HG03135 (cell line): Measurements from ENCODE around the gene C1orf56.

Source experiments
- ATAC-seq: cut with Tn5 transposase; IDR thresholded peaks from one replicate; pipeline ENCODE4 v1.9.1; 2021; ENCODE audit warnings: mild to moderate bottlenecking, moderate library complexity; ENCODE audit not compliant: unreplicated experiment

The C1orf56 gene, protein sequence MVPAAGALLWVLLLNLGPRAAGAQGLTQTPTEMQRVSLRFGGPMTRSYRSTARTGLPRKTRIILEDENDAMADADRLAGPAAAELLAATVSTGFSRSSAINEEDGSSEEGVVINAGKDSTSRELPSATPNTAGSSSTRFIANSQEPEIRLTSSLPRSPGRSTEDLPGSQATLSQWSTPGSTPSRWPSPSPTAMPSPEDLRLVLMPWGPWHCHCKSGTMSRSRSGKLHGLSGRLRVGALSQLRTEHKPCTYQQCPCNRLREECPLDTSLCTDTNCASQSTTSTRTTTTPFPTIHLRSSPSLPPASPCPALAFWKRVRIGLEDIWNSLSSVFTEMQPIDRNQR

DNA sequence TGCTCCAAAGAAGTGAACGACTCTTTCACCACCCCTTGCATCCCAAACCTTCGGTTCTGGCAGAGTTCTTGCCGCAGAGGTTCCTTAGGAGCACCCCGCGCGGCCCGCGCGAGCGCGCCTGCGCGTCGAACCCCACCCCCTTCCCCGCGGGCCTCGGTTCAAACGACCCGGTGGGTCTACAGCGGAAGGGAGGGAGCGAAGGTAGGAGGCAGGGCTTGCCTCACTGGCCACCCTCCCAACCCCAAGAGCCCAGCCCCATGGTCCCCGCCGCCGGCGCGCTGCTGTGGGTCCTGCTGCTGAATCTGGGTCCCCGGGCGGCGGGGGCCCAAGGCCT is at the start of gene C1orf56:
C1orf56 (plus strand) TSS at position 161 of the 334 bp plus-strand sequence; CDS start at position 258, 97 bp downstream.
- peak; percentile 38 for ATAC-seq

DNA sequence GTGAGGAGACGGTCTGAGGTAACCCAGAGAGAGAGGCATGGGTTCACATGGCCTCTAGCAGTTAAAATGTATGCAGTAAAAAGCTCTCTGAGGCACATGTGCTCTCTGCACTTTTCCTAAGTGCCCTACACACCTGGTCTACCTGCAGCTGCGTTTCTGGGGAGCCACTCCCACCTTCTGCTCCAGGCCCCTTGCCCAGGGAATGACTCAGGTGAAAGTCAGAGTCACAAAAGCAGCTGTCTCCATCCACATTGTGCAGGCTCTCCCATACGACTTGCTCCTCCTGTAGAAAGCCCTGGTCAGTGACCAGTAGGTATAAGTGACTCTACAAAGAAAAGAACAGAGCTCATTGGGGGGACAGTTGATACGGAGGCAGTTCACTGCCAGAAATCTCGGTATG is 49.6 kb upstream of the C1orf56 start:
- ATAC-seq = no peak

DNA sequence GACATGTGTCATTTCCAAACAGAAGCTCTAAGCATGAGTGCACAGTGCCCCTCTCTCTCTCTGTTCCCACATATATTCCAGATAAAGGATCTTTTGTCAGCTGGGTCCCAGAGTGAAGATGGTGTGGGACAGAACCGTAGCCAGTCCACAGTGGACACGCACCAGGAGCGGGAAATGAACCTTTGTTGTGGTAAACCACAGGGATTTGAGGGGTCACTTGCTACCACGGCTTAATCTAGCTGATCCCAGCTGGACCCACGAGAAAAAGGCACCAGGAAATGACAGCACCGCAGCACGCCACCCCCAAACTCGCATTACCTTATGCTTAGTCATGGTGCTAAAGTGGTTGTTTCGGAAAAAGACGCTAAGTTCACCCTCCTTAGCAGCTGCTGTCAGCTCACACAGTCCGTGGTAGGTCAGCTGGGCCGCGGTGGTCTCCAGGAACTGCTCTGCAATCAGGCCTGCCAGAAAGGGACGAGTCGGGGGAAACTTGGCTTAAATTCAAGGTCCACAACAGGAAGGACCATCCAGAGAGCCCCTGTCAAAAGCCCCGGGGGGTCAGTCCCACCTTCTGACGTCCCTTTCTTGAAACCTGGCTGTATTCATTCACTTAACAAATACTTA is 48.4 kb upstream of the C1orf56 start:
- ATAC-seq = no peak

DNA sequence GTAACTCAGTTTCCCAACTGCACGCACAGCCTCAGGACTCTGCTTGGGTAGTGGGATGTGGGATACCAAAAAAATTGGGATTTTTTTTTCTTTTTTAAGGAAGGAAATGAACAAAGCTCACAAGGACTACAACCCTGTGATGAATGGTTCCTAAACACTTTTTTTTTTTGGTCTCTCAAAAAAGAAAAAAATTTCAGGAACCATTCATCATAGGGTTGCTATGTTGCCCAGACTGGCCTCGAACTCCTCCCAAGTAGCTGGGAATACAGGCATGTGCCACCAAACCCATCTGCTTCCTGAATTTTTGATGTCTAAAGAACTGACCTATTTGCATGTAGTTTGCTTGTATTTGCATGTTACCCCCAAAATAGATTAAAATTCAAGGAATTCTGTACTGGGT is 47.6 kb upstream of the C1orf56 start:
- ATAC-seq = no peak

DNA sequence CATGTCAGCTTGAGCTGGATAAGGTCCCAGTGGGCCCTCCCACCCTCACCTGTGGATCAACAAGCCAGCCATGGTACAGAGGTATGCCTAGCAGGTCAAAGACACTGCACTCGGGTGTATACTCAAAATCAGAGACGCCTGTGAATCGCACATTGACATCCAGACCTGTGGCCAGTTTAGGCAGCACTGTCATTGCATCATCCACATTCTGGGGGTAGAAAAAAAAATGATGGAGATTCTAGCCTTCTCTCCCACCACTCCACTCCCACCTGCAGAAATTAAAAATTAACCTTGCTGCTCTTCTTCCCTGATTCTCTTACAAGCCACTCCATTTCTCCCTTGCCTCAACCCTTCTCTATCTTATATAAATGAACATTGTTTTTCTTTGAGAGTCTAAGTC is 47.1 kb upstream of the C1orf56 start:
- ATAC-seq = no peak

DNA sequence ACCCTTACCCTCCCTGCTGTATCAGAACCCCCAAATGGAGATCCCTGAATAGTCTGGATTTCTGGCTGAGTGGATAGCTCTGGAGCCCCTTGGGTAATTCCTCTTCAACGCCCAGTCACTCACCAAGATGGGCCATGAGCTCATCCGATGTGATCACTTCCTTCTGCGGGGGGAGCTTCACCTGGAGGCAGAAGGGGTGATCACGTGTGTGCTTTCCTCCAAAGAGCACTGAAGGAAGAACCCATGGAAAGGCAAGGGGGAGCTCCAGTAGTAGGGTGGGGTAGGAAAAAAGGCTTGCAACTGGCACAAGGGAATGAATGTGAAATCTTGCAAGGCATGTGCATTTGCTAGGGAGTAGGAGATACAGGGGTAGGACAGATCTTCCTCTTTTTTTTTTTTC is 45.9 kb upstream of the C1orf56 start:
- no peak for ATAC-seq

DNA sequence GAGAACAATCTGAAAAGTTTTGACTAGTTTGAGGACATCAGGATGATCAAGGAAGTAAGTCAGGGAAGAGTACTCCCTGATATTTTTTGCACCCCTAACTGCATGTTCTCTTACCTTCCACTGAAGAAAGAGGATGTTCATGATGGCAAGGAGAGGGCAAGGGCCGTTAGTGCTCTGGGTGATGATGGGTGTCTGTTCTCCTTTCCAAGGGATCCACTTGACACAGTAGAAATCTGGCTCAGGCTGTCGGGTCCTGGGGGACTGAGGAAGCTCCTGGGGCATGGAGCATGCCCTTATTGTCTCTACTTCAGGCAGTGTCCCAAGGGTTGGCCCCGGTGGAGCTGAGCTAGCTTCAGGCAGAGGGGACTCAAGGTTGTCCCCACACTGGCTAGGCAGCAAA is 45.5 kb upstream of the C1orf56 start:
- ATAC-seq = no peak

DNA sequence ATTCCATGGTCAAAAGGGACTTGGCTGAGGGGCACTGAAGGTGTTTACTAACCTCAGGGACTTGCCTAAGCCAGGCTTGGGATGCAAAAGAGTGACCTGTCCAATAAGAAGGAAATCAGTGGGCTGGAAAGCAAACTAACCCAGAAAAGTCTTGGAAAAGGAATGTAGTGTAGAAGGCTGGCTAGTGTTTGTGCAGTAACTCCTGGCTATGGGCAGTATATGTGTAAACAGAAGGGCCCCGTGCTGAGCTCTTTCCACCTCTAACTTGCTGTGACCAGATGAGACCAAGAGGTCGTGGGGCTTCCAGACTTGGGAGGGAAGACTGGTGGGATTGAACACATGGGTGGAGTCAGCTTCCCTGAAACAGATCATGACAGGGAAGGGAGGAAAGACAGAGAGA is 44.9 kb upstream of the C1orf56 start:
- ATAC-seq = no peak

DNA sequence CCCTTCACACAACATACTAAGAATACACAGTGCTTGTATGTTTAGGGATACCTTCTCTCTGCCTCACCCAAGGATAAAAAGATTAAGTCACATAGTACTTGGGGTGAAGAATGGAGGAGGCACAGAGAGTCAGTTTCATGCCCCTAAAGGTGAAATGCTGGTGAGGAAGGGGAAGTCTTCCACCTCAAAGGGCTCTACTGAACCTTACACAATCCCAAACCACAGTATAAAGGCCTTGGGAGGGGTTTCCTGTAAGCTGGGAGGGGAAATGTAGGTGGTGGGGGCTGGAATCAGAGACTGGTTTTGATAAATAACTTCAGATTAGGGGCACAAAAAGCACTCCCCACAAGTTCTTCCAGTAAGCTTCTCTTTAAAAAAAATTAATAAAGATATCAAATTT is 44.4 kb upstream of the C1orf56 start:
- no peak for ATAC-seq

DNA sequence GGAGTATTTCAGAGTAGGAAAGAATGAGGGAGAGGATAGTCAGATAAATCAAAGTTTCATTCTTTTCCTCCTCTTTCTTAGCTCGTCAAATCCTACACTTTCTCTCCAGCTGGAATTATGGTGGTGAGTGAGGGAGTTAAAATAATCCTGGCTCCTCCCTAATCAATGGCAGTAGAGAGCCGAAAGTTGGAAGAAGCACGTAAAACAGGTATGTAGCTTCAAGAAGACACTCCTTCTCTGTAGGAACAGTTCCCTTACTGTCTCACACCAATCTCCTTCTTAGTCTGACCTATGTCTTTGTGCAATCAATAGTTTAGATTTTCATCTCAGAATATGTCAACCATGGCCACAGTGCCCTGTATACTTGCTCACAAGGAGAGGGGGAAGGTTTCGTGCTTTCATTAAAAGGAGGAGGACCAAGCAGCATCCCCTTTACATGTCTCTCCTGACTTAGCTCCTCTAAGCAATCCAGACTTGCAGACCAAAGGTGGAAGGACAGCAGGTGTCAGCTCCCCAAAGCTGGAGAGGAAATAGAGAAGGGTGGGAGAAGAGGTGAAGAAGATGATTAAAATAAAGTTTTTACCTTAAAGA is 41.7 kb upstream of the C1orf56 start:
- ATAC-seq = no peak

DNA sequence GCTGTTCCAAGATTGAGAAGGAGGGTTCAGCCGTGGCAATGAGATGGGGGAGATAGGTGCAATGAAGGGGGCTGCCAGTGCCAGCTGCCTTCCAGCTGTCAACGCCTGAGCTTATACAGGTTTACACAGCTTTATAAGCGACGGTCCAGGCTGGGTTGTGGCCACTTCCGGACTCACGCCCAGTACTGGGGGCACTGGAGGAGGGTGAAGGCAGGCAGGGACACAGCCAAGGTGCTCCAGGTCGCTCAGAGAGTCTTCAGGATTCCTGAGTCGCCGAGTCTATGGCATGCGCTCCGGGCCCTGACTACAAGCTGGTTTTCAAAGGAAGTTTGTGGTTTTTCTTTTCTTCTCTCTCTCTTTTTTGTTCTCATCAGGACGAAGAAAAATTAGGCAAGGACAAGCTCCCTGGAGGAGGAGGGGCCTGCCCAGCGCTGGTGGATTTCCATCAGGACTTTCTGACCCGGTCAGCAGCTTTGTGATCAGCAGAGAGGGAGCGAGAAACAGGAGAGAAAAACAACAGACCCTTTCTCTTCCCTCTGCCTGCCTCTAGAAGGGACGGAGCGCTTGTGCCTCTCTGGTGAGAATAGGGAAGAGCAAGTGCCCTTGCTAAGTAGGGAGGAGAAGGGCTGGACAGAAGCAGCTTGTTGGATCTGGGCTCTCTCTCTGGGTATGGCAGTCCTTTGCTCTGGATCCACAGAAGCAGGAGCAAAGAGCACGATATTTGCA is 41.1 kb upstream of the C1orf56 start, which contains the start of gene MINDY1:
MINDY1 (minus strand) TSS at position 576 of the 726 bp plus-strand sequence. CDS start 4,285 bp downstream, outside the sequence.
- ATAC-seq = peak; percentile 45

DNA sequence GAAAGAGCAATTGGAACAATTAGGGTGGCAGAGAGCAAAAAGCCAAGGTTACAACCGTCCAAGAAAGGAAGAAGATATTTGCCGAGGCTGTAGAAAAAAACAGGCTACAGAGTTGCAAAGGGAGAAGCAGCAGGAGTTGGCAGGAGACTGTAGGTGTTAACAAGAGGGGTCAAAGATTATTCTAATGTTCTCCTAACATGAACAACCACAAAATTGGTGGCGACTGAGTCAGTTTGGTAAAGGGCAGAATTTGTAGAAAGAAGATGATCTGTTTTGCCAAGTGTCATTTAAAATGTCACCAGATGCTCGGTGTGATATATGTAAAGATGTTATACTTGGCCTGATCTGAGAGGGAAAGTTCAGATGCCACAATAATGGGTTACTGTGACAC is 39.7 kb upstream of the C1orf56 start:
- no peak for ATAC-seq

DNA sequence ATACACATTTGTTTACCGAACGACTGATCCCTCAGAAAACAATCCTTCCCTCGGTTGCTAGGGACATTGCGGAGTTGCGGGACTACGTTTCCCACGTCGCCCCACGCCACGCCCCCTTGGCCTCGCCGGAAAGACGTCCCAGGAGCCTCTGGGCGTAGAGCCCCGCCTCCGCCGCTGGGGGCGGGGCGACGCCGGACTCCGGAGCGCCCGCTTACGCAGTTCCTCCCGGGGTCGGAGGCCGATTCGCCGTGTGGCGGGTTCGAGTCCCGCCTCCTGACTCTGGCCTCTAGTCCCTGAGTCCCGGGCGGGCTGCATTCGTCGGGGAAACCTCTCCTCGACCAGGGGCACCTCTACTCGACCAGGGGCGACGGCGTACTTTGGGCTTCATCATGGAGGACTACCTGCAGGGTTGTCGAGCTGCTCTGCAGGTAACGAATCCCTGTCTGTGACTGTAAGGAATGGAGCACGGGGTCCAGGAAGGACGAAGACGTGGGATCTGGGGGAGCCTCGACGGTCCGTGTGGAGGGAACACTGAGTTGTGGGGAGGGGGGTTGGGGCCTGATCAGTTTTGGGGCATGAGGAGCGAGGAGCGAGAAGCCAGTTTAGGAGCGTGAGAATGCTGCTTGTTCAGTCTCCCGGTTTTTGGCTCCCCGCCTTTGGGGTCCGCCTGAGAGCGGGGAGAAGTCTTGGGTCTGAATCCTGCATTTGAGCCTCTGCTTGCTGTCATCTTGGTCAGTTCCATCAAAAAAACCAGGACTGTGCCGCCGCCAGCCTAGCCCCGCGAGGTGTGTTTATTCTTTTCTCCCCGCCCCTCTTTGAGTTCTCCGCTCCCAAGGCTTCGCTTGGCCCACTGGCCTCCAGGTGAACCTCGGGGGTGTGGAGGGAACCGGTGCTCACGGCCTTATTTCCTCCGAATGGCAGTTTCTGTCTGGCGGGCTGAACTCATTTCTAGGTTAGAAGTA is 39.0 kb upstream of the C1orf56 start, which contains the start of gene PRUNE1:
PRUNE1 (plus strand) TSS at position 206 of the 962 bp plus-strand sequence; CDS start at position 390, 184 bp downstream.
- peak; percentile 66 for ATAC-seq

DNA sequence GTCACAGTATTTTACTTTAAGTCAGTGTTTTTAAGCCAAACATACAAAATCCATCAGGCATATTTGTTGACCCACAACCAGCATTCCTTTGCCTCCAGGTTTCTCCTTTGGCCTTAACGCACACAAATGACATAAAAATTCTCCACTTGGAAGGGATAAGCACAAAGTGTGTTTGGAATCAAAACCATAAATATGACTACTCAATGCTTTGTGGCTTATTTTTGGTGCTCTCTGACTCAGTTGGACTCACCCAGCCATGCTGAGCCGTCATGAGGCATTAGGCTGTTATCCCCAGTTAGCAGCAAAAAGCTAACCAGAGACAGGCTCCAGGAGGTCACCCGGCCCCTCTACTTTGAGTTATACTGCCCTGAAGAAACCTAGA is 38.4 kb upstream of the C1orf56 start:
- no peak for ATAC-seq

DNA sequence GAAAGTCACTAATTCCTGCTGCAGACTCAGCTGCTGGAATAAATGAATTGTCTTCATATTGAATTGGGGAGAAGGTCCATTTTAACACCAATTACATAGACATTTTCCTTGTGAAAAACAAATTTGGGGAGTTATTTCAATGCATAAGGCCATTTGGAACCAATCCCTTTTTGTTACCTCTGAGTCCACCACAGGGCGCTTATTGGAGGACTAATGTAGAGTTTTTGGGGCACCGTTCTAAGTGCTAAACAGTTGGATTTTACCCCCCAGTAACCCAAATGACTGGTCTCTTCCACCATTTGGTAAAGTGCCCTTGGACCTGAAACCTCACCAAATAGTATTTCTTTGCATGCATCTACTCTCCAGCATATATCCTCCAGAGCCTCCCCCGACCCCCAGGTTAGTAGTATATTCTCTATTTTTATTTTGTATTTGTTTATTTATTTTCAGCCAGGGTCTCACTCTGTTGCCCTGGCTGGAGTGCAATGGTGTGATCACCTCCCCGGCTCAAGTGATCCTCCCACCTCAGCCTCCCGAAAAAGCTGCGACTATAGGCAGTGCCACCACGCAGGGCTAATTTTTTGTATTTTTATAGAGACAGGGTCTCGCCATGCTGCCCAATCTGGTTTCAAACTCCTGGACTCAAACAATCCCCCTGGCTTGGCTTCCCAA is 37.7 kb upstream of the C1orf56 start:
- no peak for ATAC-seq

DNA sequence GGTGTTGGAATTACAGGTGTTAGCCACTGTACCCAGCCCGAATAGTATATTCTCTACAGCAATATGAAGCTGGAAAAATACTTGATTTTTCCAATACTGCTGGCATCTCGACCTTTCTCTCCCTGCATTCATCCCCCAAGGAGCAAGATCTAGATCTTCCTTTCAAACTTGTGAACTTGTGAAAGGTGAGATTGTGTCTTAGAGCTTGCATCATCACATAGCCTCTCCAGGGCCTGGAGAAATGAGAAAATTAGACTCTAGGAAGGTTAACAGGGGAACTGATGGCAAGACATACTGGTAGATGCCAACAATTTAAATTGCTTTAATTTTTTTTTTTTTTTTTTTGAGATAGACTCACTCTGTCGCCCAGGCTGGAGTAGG is 37.2 kb upstream of the C1orf56 start:
- ATAC-seq = no peak

DNA sequence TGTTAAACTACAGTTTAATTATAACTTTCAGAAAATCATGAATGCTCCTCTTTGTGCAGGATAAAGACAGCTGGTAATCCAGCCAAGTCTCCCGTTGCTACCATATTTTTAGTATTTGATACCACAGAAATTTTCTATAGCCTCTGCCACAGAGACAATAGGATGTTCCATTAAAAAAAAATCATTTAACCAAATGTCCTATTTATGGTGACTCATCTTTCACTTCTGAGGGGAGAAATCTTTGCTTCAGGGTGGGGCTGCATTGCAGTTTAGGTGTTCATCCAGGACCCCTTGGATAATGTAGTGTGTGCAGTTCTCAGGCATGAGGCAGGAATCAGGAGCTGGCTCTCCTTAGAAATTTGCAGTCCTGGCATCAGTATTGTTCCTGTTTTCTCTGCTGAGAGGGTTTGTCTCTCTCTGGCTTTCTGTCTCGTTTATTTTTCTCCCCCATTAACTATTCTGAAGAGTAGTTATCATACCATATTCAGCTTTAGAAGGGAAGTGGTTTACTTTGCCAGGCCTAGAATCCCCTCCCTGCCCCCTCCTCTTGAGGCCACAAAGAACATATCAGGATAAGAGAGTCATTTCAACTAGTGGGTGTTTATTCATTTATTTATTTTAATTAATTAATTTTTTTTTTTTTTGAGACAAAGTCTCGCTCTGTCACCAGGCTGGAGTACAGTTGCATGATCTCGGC is 36.2 kb upstream of the C1orf56 start:
- no peak for ATAC-seq

DNA sequence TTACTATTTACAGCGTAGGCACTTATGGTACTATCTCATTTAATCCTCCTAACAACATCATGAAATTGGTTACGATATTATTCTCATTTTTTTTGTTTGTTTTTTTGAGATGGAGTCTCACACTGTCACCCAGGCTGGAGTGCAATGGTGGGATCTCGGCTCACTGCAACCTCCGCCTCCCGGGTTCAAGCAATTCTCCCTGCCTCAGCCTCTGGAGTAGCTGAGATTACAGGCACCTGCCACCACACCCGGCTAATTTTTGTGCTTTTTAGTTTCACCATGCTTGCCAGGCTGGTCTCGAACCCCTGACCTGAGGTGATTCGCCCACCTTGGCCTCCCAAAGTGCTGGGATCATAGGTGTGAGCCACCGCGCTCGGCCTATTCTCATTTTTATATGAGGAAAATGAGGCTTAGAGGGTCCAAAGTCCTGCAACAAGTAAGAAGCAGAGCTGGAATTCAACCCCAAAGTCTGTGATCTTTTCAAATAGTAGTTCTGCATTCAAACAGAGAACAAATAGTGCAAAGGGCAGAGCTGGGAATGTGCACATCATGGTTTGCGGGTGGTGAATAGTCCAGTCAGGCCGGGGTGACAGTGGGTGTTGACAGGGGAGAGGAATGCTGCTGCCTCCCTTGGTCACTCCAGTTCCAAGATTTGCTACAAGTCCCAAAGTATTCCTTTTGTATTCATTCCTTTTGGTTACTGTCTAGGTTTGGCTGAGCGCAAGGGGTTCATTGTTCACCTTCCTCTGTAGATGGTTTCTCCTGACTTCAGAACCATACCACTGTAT is 34.7 kb upstream of the C1orf56 start:
- no peak for ATAC-seq
